DMS114 treated with DMSO at 0.1 percent for 48 hours (cell line): ENCODE results near the gene AK5.

ENCODE experiments used
- DNase-seq: peaks from one replicate; lab custom pipeline; 2025; ENCODE audit not compliant: unreplicated experiment; lab: John Stamatoyannopoulos, UW

The AK5 gene

GRCh38 chr1:77350012-77350770 is 68.4 kb downstream of the AK5 start:
- DNase-seq: no peak

GRCh38 chr1:77354536-77354935 is 72.7 kb downstream of the AK5 start:
- DNase-seq: no peak

- DNase-seq: no peak
Measured at GRCh38 chr1:77355010-77355409, 73.2 kb downstream of the AK5 start.

GRCh38 chr1:77356136-77356535 is 74.3 kb downstream of the AK5 start:
- no peak for DNase-seq

GRCh38 chr1:77360256-77360655 is 78.4 kb downstream of the AK5 start:
- no peak for DNase-seq

GRCh38 chr1:77361621-77362020 is 79.8 kb downstream of the AK5 start:
- DNase-seq: no peak

GRCh38 chr1:77370161-77370560 is 88.3 kb downstream of the AK5 start:
- DNase-seq: no peak

GRCh38 chr1:77370583-77371306 is 88.9 kb downstream of the AK5 start:
- no peak for DNase-seq

- DNase-seq: no peak
Measured at GRCh38 chr1:77371396-77371795, 89.6 kb downstream of the AK5 start.

GRCh38 chr1:77373702-77374101 is 91.9 kb downstream of the AK5 start:
- no peak for DNase-seq

GRCh38 chr1:77375541-77375940 is 93.7 kb downstream of the AK5 start:
- DNase-seq: no peak

GRCh38 chr1:77375990-77376389 is 94.2 kb downstream of the AK5 start:
- DNase-seq: no peak

GRCh38 chr1:77378723-77379535 is 97.1 kb downstream of the AK5 start:
- DNase-seq: no peak

GRCh38 chr1:77382366-77382765 is 100.5 kb downstream of the AK5 start:
- DNase-seq: no peak

- DNase-seq: no peak
Measured at GRCh38 chr1:77383236-77383635, 101.4 kb downstream of the AK5 start.

GRCh38 chr1:77385551-77385950 is 103.7 kb downstream of the AK5 start:
- no peak for DNase-seq

GRCh38 chr1:77386276-77386675 is 104.5 kb downstream of the AK5 start:
- DNase-seq: no peak

- DNase-seq: no peak
Measured at GRCh38 chr1:77387553-77387952, 105.7 kb downstream of the AK5 start.

GRCh38 chr1:77388661-77389060 is 106.8 kb downstream of the AK5 start:
- DNase-seq: no peak

- no peak for DNase-seq
Measured at GRCh38 chr1:77392486-77392885, 110.7 kb downstream of the AK5 start.

- no peak for DNase-seq
Measured at GRCh38 chr1:77394166-77394565, 112.3 kb downstream of the AK5 start.

GRCh38 chr1:77395051-77395450 is 113.2 kb downstream of the AK5 start:
- DNase-seq: no peak
